Upper lobe of left lung (tissue), 4 donors: ENCODE results near the gene NCAPG2.

ENCODE experiments used
- POLR2A ChIP-seq, 4 donors: fragments of 450-650 bp; IDR thresholded peaks; one replicate each; pipeline ENCODE4 v1.5.1; 2016 to 2017; ENCODE audit warnings: antibody characterized with exemption in 4 of 4, mild to moderate bottlenecking in 2 of 4
- POLR2AphosphoS5 ChIP-seq, 2 donors: sonication (generic); formaldehyde crosslinking; IDR thresholded peaks; one replicate each; pipeline ENCODE4 v1.5.1; 2017; ENCODE audit warnings: antibody characterized with exemption in 2 of 2
- TF ChIP-seq, protein P1 (sequence below), 6 experiments: fragments of 450-650 bp in 4 of 6; fragments of 200-600 bp in 2 of 6; sonication (generic) in 2 of 6; IDR thresholded peaks; one replicate each; pipeline ENCODE4 v1.5.1; 2016 to 2019; ENCODE audit warnings: antibody characterized with exemption in 6 of 6

DNA sequence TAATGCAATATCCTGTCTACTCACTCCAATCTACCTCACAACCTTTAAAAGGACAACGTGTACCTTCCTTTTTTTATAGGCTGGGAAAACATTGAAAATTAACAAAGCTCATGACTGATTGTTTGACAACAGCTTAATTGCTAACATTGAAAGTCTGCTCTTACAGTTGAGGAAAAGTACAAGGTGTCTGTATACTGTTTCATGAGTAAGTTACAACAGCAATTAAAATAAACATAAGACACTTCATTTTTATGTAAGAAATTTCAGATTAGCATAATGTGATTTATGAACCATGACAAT, 28.6 kb upstream of the NCAPG2 start:
- TF ChIP-seq, protein P1, sequence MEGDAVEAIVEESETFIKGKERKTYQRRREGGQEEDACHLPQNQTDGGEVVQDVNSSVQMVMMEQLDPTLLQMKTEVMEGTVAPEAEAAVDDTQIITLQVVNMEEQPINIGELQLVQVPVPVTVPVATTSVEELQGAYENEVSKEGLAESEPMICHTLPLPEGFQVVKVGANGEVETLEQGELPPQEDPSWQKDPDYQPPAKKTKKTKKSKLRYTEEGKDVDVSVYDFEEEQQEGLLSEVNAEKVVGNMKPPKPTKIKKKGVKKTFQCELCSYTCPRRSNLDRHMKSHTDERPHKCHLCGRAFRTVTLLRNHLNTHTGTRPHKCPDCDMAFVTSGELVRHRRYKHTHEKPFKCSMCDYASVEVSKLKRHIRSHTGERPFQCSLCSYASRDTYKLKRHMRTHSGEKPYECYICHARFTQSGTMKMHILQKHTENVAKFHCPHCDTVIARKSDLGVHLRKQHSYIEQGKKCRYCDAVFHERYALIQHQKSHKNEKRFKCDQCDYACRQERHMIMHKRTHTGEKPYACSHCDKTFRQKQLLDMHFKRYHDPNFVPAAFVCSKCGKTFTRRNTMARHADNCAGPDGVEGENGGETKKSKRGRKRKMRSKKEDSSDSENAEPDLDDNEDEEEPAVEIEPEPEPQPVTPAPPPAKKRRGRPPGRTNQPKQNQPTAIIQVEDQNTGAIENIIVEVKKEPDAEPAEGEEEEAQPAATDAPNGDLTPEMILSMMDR (IDR thresholded peaks at IDR 0.05) = no peak
- TF ChIP-seq POLR2A (IDR thresholded peaks at IDR 0.05) (no peak), POLR2AphosphoS5 (IDR thresholded peaks at IDR 0.05) (no peak)
